ENCODE data around the gene MUC5B.

MUC5B gene

DNA sequence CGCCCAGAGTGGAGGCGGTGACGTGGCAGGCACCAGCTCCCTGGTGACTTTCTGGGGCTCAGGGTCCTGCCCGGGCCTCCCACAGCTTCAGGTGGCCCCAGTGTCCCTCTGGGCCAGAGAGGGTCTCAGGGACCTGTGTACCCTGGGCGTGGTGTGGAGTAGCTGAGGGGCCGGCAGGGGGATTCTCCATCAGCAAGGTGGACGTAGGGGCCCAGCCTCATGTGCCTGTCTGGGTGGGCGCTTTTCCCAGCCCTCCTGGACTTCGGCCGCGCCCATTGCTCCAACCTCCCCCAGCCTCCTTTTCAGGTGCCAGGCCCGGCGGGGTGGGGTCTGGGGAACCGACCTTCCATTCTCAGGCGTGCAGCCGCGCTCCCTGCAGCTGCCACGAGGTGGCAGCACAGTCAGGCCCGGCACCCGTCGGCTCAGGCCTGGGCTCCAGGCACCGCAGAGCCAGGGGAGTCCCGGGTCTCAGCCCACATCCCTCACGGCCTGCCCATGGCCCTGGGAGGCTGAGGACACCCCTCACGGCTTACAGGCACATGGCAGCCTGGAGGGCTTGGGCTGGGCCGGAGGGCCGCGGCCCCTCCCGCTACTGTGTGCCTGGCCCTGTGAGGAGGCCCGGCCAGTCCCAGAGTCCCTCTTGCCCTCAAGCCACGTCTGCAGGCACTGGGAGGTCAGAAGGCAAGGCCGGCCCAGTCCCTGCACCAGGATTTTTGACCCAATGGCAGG is 19.9 kb upstream of the MUC5B start:
- no peak for DNase-seq (ENCODE audit: extremely low read depth, low read depth)
- TF ChIP-seq CTCF (IDR thresholded peaks at IDR 0.05; ENCODE audit: low read depth, low read length, missing control alignments) = peak; percentile 91
- H3K4me3 ChIP-seq (replicated peaks; ENCODE audit: low read depth, low read length) = no peak overlapping the region

DNA sequence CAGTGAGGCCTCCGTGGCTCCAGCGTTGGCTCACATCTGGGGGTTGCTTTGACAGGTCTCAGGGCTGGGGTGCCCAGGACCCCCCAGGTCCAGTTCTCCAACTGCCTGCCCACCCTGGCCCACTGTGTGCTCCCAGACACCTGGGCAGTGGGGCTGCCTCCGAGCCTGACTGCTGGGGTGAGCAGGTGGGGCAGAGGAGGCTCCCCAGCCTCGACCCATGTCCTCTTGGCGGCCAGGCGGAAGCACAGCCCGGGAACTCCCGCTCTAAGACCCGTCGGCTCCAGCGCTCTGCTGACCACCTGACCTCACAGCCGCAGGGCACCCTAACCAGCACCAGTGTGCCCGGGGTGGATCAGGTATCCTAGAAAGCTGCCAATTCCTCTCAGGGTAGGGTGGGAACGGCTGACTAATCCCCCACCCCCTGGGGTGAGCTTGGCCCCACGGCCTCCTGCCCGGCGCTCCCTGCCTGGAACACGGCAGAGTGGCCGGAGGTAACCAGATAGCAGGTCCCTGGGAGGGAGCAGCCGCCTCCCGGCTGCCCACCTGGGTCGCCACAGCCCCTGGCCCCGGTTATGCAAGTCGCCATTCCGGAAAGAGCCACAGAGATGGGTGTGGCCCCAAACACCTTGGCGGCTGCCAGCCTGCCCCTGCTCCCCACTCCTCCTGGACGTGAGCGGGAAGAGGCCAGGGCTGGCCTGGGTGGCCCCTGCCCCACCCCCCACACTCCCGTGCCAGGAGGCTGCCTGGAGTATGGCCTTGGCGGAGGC is 19.2 kb upstream of the MUC5B start:
- TF ChIP-seq CTCF (IDR thresholded peaks at IDR 0.05; ENCODE audit: low read depth, low read length, missing control alignments) = no peak
- no peak for DNase-seq (ENCODE audit: extremely low read depth, low read depth)
- no peak overlapping the region for H3K4me3 ChIP-seq (replicated peaks; ENCODE audit: low read depth, low read length)

DNA sequence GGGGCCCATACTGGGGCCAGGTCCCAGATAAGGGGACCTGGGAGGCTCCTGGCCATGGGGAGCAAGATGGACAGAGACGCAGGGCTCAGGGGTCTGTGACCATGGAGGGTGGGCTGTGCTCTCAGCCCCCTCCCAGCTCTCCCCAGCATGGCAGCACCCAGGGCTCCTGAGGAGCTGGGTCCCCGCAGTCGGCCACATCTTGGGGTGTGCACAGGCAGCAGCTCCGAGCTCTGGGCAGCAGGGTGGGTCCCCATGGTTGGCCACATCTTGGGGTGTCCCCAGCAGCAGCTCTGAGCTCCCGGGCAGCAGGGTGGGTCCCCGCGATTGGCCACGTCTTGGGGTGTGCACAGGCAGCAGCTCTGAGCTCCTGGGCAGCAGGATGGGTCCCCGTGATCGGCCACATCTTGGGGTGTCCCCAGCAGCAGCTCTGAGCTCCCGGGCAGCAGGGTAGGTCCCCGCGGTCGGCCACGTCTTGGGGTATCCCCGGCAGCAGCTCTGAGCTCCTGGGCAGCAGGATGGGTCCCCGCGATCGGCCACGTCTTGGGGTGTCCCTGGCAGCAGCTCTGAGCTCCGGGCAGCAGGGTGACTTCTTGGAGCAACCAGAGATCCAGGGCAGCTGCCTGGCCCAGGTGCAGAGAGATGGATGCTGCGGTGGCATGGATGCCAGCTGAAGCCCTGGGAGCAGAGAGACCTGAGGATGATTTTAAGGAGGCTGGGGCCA is 18.3 kb upstream of the MUC5B start:
- no peak for TF ChIP-seq CTCF (IDR thresholded peaks at IDR 0.05; ENCODE audit: low read depth, low read length, missing control alignments)
- H3K4me3 ChIP-seq (replicated peaks; ENCODE audit: low read depth, low read length) = no peak overlapping the region
- DNase-seq (ENCODE audit: extremely low read depth, low read depth) = no peak

GRCh38 chr11:1205121-1205986 is 17.5 kb upstream of the MUC5B start:
- TF ChIP-seq CTCF (IDR thresholded peaks at IDR 0.05; ENCODE audit: low read depth, low read length, missing control alignments) = no peak
- DNase-seq (ENCODE audit: extremely low read depth, low read depth) = no peak

GRCh38 chr11:1205987-1206331 is 16.9 kb upstream of the MUC5B start:
- no peak for TF ChIP-seq CTCF (IDR thresholded peaks at IDR 0.05; ENCODE audit: low read depth, low read length, missing control alignments)
- no peak for DNase-seq (ENCODE audit: extremely low read depth, low read depth)
- H3K4me3 ChIP-seq (replicated peaks; ENCODE audit: low read depth, low read length) = no peak overlapping the region

More at GRCh38 chr11:1205121-1205986, 17.5 kb upstream of the MUC5B start:
- H3K4me3 ChIP-seq (replicated peaks; ENCODE audit: low read depth, low read length) = no peak overlapping the region
